Measurements from ENCODE around the gene ITGB7.

ITGB7 gene

GRCh38 chr12:53231671-53231920 lies 24.5 kb upstream of the ITGB7 start:
- no peak for DNase-seq

- DNase-seq: no peak
These were observed 23.2 kb upstream of the ITGB7 start for GRCh38 chr12:53230108-53230845.

DNA sequence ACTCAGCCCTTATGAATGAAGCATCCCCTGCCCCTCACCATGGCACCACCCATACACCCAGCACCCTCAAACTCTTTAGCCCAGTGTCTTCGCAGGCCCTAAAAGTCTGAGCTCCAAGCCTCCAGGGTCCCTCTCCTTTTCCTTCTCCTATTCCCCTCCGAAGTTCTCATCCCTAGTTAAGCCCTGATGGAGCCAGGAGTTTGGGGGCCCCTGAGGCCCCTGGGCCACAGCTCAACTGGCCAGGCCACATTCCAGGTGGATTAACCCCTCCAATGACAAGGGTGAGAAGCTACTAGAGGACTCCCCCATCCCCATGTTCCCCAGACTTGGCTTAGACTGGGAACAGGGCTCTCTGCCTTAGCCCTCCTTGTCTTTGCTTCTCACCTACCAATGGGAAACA lies 22.4 kb upstream of the ITGB7 start:
- DNase-seq: no peak

- DNase-seq: no peak
These were observed 20.8 kb upstream of the ITGB7 start for GRCh38 chr12:53227836-53228235.

DNA sequence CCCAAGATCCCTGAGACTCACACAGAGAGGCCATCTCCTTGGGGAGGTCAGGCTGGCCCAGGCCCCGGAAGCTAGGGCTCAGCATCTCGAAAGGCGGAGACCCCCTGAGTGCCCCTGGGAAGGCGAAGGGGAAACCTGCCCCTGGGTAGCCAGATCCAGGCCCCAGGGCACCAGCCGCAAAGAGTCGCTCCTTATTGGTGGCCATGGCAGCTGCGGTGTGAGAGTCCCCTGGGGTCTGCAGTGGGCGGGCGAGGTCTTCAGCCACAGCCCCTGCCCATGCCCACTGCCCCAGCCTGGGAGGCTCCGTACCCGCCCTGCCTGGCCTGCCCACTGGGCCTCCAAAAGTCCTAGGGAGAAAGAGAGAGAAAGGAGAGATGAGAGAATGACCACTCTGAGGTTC lies 20.3 kb upstream of the ITGB7 start:
- DNase-seq: no peak

DNA sequence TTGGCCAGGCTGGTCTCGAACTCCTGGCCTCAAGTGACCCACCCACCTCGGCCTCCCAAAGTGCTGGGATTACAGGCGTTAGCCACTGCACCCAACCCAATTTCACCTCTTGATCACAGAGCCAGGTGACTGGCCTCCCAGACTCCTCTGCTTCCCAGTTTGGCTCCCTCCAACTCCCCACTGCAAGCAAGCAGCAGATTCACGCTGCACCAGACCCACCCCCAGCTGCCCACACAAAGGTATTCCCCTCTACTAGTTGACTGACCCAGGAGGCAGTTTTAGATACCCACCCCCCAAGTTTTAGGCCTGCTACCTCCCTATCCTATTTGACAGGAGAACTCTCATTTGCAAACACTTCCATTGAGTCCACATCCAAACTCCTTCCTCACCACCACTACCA lies 19.8 kb upstream of the ITGB7 start:
- DNase-seq: no peak

GRCh38 chr12:53225635-53226424 lies 18.8 kb upstream of the ITGB7 start:
- DNase-seq: no peak

GRCh38 chr12:53224897-53225634 lies 18.0 kb upstream of the ITGB7 start:
- no peak for DNase-seq

- no peak for DNase-seq
These were observed 17.2 kb upstream of the ITGB7 start for GRCh38 chr12:53224061-53224896.

DNA sequence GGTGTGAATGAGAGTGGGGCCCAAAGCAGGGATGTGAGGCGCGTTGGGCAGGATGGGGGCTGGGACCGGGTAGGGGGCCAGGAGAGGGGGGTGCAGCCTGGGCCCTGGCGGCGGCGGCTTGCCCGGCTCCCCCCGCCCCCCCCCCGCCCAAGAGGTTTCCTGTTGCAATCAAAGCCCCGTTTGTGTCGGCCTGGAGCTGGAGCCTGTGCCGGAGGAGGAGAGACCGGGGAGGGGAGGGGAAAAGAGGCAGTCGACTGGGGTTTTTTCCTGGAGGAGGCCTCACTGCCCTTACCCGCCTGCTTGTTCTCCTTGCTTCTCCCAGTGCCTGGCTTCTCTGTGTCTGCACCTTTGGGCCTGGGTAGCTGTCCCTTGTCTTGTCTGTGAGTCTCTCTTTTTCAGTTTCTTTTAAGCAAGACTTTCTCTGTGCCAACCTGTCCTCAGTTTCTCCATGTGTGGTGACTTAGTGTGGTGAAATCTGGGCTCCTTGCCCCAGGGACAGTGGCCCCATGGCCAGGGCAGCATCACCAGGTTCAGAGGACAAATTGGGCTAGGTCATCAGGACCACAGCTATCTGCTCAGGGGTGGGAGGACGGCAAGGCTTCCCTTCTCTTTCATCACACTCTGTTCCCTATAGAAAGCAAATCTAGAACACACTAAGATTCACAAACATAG lies 16.5 kb upstream of the ITGB7 start:
- DNase-seq: peak; percentile 75

DNA sequence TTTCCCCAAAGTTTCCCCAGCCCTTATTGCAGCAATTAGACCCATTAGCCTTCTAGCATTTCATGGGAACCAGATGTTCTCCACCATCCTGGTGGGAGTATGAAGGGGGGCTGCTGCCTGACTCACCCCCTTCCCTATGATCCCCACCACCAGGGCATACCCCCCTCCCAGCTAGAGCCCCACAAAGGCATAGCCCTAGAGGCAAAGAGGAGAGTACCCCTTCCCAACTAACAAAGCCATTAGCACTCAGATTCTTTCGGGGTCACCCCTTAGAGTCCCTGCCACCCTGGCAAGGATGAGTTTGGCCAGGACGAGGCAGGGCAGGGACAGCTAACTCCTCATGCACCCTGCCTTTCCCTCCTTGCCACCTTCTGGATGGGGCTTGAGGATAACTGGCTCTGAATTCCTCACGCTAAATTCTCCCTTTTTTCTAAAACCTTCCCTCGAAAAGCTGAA lies 15.8 kb upstream of the ITGB7 start:
- DNase-seq: no peak

DNA sequence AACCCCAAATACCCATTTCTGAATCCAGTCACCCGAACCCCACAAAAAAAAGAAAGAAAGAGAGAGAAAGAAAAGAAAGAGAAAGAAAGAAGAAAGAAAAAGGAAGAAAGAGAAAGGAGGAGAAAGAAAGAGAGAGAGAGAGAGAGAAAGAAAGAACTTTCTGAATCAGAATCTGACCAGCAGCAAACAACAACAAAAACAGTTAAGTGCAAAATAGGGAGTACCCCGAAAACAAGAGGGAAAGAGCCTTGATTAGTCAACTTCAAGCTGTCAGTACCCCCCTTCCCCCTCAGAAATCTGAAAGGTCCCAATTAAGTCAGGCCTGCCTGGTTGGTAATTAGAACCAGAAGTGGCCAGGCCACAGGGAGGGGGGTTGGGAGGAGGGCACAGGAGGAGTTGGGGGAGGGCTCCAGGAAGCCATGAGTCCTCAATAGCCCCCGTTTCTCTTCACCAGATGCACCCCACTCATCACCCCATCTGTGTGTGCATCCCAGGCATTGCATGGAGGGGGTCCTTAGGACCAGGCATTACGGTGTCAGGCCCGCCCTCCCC lies 15.2 kb upstream of the ITGB7 start:
- no peak for DNase-seq

- peak; percentile 85 for DNase-seq
These were observed 14.4 kb upstream of the ITGB7 start for GRCh38 chr12:53221203-53222080.

DNA sequence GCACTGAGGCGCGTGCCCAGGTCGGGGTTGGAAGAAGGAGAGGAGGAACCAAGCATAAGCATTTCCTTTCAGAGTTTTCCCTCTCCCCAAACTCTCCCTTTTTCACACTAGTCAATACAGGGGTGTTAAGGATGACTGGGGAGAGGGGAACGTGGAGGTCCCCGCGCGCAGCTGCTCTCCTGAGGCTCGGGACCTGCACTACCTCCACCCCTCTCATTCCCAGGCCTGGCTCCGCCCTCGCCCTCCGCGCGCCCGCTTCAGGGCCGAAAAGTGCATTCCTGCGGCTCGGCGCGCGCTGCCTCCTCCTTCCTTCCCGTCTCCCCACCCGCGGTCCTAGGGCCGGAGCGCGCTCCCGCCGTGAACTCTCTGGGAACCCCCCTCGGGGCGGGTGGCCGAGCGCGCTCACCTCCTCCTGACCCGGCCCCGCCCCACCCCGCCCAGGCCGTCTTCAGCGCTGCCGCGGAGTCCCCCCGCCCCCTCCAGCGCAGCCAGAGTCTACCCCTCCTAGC lies 13.7 kb upstream of the ITGB7 start:
- DNase-seq: peak; percentile 92

- DNase-seq: peak; percentile 91
These were observed 13.1 kb upstream of the ITGB7 start for GRCh38 chr12:53219956-53220693.

- peak; percentile 91 for DNase-seq
These were observed 12.4 kb upstream of the ITGB7 start for GRCh38 chr12:53219292-53219955.

- DNase-seq: no peak
These were observed 11.7 kb upstream of the ITGB7 start for GRCh38 chr12:53218551-53219291.

DNA sequence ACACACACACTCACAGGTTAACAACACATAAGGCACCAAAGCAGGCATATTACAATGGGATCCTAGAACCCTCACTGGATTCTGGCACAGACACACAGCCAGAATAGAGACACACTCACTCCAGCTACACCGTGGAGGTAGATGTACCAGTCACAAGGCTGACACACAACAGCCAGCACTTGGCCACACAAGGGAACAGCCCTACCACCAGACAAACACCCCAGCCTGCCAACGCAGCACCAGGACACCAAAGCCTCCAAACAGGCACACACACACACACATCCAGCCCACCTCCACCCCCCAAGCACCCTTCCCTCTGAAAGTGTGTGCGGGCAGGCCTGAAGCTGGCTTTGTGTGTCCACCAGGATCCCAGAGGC lies 10.9 kb upstream of the ITGB7 start:
- no peak for DNase-seq
